ENCODE measurements around the gene TSPAN12.

Gene TSPAN12

DNA sequence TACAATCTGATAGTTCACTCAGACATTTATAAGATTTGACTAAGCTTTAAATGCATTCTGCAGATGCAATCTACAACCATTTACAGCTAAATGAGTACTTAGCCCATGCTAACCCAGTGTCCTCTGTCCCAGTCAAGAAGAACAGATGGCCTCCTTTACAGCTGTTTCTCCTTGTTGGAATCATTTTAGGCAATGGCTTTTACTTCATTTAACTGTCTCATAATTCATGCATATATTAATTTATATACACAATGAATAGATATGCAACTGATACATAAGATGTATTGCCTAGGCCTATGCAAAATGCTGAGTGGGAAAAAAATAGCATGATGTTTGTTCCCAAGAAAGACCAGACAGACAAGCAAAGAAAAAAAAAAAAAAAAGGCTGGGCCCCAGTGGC, 82.2 kb downstream of the TSPAN12 start:
- no peak overlapping the region for H3K27ac ChIP-seq (ENCODE audit: low read depth, low read length)
- no peak overlapping the region for H3K4me3 ChIP-seq (ENCODE audit: low read depth in 1 of 5, low read length in 5 of 5)
- no peak overlapping the region for H3K9ac ChIP-seq (ENCODE audit: low read length in 5 of 5)
- no peaks in the 10 kb centered on the region for H3K27me3 ChIP-seq (ENCODE audit: control insufficient read depth in 5 of 5, insufficient read depth in 4 of 5, low read length in 5 of 5)
- no peaks in the 10 kb centered on the region for H3K36me3 ChIP-seq (ENCODE audit: control insufficient read depth in 5 of 5, insufficient read depth in 5 of 5, low read length in 5 of 5)
- no peaks in the 10 kb centered on the region for H3K4me1 ChIP-seq (ENCODE audit: control insufficient read depth in 5 of 5, insufficient read depth in 5 of 5, low read length in 5 of 5)
- no peaks in the 10 kb centered on the region for H3K9me3 ChIP-seq (ENCODE audit: control insufficient read depth in 5 of 5, low read length in 5 of 5)

DNA sequence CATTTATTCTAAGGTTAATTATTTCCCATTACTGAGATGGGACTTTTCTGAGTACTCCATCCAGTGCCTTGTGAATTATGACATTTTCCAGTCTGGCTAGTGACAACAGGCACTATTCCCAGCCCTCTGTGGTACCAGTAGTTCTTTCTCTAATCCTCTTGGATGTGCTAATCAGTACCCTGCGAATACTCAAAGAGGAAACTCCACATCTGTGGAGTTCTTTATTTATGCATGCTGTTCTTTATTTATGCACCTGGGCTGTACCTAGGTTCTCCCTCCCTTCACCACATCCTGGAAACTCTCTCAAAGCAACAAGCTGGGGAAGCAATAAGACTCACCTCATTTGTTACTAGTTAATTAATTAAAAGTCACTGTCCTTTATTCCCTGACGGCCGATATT, 83.5 kb downstream of the TSPAN12 start:
- Histone ChIP-seq H3K4me3 (ENCODE audit: low read depth in 1 of 5, low read length in 5 of 5) (no peak overlapping the region), H3K9ac (ENCODE audit: low read length in 5 of 5) (no peak overlapping the region), H3K36me3 (ENCODE audit: control insufficient read depth in 5 of 5, insufficient read depth in 5 of 5, low read length in 5 of 5) (no peaks in the 10 kb centered on the region), H3K9me3 (ENCODE audit: control insufficient read depth in 5 of 5, low read length in 5 of 5) (no peaks in the 10 kb centered on the region), H3K27me3 (ENCODE audit: control insufficient read depth in 5 of 5, insufficient read depth in 4 of 5, low read length in 5 of 5) (no peaks in the 10 kb centered on the region), H3K4me1 (ENCODE audit: control insufficient read depth in 5 of 5, insufficient read depth in 5 of 5, low read length in 5 of 5) (no peaks in the 10 kb centered on the region), H3K27ac (ENCODE audit: low read depth, low read length) (no peak overlapping the region)

DNA sequence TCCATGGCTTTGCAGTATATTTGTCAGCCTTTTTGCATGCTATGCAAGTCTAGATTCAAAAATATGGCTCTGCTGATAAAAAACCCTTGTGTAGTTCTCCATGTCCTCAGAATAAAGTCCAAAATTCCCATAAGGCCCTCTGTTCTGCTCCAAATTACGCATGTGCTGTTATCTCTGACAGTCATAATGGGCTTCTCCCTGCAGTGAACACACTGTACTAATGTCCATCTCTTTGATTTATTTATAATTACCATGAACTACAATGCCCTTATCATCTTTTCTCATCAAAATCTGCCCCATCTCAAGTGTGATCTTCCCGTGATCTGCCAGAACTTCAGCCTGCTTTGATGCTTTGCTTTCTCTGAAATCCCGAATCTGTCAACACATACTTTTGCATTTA, 87.7 kb downstream of the TSPAN12 start:
- H3K4me1 ChIP-seq (ENCODE audit: control insufficient read depth in 5 of 5, insufficient read depth in 5 of 5, low read length in 5 of 5), result no peaks in the 10 kb centered on the region
- H3K4me3 ChIP-seq (ENCODE audit: low read depth in 1 of 5, low read length in 5 of 5), result no peak overlapping the region
- no peaks in the 10 kb centered on the region for H3K9me3 ChIP-seq (ENCODE audit: control insufficient read depth in 5 of 5, low read length in 5 of 5)
- no peak overlapping the region for H3K27ac ChIP-seq (ENCODE audit: low read depth, low read length)
- H3K27me3 ChIP-seq (ENCODE audit: control insufficient read depth in 5 of 5, insufficient read depth in 4 of 5, low read length in 5 of 5), result no peaks in the 10 kb centered on the region
- no peak overlapping the region for H3K9ac ChIP-seq (ENCODE audit: low read length in 5 of 5)
- no peaks in the 10 kb centered on the region for H3K36me3 ChIP-seq (ENCODE audit: control insufficient read depth in 5 of 5, insufficient read depth in 5 of 5, low read length in 5 of 5)

DNA sequence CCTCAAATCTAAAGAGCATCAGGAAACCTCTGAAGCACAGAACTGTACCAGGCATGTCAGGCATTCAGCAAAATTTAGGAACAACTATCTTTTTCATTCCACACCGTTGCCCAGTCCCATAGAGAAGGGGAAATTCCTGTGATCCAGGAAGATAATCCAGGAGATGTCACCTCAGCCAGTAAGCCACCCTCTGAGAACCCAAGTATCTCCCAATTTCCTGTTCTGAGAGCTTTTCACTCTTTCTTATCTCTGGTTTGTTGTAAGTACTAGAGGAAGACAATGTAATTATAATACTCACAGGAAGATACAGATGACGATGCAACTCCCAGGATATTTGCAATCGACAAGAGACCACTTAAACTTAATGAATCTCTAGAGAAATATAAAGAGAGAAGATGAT, 97.1 kb downstream of the TSPAN12 start:
- no peak overlapping the region for H3K27ac ChIP-seq (ENCODE audit: low read depth, low read length)
- no peaks in the 10 kb centered on the region for H3K36me3 ChIP-seq (ENCODE audit: control insufficient read depth in 5 of 5, insufficient read depth in 5 of 5, low read length in 5 of 5)

DNA sequence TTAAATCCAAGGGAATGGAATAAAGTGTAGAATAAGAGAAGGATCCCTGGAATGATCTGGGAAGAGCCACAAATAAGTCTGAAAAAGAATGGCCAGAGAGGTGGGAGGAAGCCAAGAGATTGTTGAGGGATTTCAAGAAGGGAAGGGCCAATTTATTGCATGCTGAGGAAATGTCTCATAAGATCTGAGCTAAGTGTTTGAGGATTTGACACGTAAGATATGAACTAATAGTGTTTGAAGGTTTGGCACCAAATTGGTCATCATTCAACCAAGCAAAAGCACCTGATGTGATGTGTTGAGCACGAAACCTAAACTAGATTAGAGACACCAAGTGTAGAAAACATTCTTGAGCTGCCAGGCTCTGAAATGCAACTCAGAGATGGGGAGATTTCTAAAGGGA, 97.9 kb downstream of the TSPAN12 start:
- Histone ChIP-seq H3K4me1 (ENCODE audit: control insufficient read depth in 5 of 5, insufficient read depth in 5 of 5, low read length in 5 of 5) (no peaks in the 10 kb centered on the region), H3K27me3 (ENCODE audit: control insufficient read depth in 5 of 5, insufficient read depth in 4 of 5, low read length in 5 of 5) (no peaks in the 10 kb centered on the region), H3K27ac (ENCODE audit: low read depth, low read length) (no peak overlapping the region), H3K4me3 (ENCODE audit: low read depth in 1 of 5, low read length in 5 of 5) (no peak overlapping the region), H3K9me3 (ENCODE audit: control insufficient read depth in 5 of 5, low read length in 5 of 5) (no peaks in the 10 kb centered on the region), H3K36me3 (ENCODE audit: control insufficient read depth in 5 of 5, insufficient read depth in 5 of 5, low read length in 5 of 5) (no peaks in the 10 kb centered on the region), H3K9ac (ENCODE audit: low read length in 5 of 5) (no peak overlapping the region)

More for the DNA sequence above, 97.1 kb downstream of the TSPAN12 start:
- Histone ChIP-seq H3K4me1 (ENCODE audit: control insufficient read depth in 5 of 5, insufficient read depth in 5 of 5, low read length in 5 of 5) (no peaks in the 10 kb centered on the region), H3K27me3 (ENCODE audit: control insufficient read depth in 5 of 5, insufficient read depth in 4 of 5, low read length in 5 of 5) (no peaks in the 10 kb centered on the region), H3K9me3 (ENCODE audit: control insufficient read depth in 5 of 5, low read length in 5 of 5) (no peaks in the 10 kb centered on the region), H3K4me3 (ENCODE audit: low read depth in 1 of 5, low read length in 5 of 5) (no peak overlapping the region), H3K9ac (ENCODE audit: low read length in 5 of 5) (no peak overlapping the region)

DNA sequence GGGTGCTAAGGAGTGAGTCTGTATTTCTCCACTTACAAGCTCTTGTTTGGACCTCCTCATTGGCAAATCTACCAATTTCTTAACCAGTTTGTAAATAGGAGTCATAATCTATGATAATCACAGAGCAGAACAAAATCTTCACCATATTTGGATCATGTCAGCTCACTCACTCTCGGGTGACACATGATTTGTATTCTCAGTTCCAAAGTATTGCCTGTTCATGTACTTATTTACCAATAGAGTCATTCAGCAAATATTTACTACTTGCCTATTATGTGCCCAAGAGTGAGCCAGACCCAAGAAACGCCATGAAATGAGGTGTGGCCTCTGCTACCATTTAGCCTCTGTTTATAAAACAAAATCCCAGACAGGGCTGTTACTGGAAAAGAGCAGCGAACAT, 114.8 kb downstream of the TSPAN12 start:
- H3K27ac ChIP-seq (ENCODE audit: low read depth, low read length), result no peak overlapping the region
- no peak overlapping the region for H3K4me3 ChIP-seq (ENCODE audit: low read depth in 1 of 5, low read length in 5 of 5)
- peaks cover 0 to 9% (median 0%) of the 10 kb centered on the region in 5 donors for H3K4me1 ChIP-seq (ENCODE audit: control insufficient read depth in 5 of 5, insufficient read depth in 5 of 5, low read length in 5 of 5)
- H3K36me3 ChIP-seq (ENCODE audit: control insufficient read depth in 5 of 5, insufficient read depth in 5 of 5, low read length in 5 of 5), result peaks cover 0 to 5% (median 0%) of the 10 kb centered on the region in 5 donors
- H3K9me3 ChIP-seq (ENCODE audit: control insufficient read depth in 5 of 5, low read length in 5 of 5), result no peaks in the 10 kb centered on the region
- no peak overlapping the region for H3K9ac ChIP-seq (ENCODE audit: low read length in 5 of 5)
- no peaks in the 10 kb centered on the region for H3K27me3 ChIP-seq (ENCODE audit: control insufficient read depth in 5 of 5, insufficient read depth in 4 of 5, low read length in 5 of 5)

DNA sequence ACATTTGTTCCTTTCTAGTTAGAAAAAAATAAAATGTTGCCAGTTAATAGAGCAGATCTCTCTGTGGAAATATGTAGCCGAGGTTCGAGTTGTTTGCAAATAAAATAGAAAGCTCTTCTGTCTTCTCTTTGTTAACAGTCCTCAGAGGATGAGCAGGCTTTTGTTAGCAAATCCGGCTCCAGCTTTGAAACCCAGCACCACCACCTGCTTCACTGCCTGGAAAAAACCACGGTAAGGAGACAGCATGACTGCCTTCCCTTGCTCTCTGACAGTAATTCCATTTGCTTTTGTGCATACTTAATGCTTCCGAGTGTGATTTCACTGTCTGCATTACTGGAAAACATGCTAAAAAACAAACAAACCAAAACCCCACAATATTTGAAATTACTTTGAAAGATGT, 115.6 kb downstream of the TSPAN12 start:
- H3K27me3 ChIP-seq (ENCODE audit: control insufficient read depth in 5 of 5, insufficient read depth in 4 of 5, low read length in 5 of 5), result no peaks in the 10 kb centered on the region
- no peak overlapping the region for H3K27ac ChIP-seq (ENCODE audit: low read depth, low read length)
- no peak overlapping the region for H3K9ac ChIP-seq (ENCODE audit: low read length in 5 of 5)
- no peak overlapping the region for H3K4me3 ChIP-seq (ENCODE audit: low read depth in 1 of 5, low read length in 5 of 5)
- peaks cover 0 to 9% (median 0%) of the 10 kb centered on the region in 5 donors for H3K4me1 ChIP-seq (ENCODE audit: control insufficient read depth in 5 of 5, insufficient read depth in 5 of 5, low read length in 5 of 5)
- peaks cover 0 to 5% (median 0%) of the 10 kb centered on the region in 5 donors for H3K36me3 ChIP-seq (ENCODE audit: control insufficient read depth in 5 of 5, insufficient read depth in 5 of 5, low read length in 5 of 5)
- no peaks in the 10 kb centered on the region for H3K9me3 ChIP-seq (ENCODE audit: control insufficient read depth in 5 of 5, low read length in 5 of 5)

DNA sequence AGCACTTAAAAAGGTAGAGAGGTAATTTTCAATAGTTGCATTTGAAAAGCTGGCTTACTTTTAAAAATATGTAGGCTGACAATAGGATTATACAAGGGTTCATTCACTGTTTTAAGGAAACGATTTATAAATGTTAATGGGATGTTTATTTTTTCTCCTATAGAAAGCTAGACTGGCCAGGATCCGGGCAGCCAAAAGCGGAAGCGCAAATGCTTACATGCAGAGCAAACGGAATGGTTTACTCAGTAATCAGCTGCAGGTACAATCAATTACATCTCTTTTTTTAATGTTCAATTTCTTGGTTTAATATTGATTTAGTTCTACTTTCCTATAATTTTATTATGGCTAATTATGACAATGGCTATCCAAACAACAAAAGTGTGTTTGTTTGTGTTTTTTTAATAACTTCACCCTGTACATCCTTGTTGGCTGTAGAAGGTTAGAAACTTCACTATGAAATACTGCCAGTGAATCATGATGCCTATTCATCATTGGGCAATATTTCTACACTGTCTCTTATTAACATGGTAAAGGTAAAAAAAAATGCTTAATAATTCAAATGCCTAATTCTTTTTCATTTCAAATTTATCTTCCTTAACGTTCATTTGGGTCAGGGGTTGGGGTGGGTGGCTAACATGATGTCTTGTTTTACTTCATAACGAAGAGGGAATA, 116.4 kb downstream of the TSPAN12 start:
- Histone ChIP-seq H3K36me3 (ENCODE audit: control insufficient read depth in 5 of 5, insufficient read depth in 5 of 5, low read length in 5 of 5) (peaks cover 0 to 5% (median 0%) of the 10 kb centered on the region in 5 donors), H3K4me3 (ENCODE audit: low read depth in 1 of 5, low read length in 5 of 5) (no peak overlapping the region), H3K27me3 (ENCODE audit: control insufficient read depth in 5 of 5, insufficient read depth in 4 of 5, low read length in 5 of 5) (no peaks in the 10 kb centered on the region), H3K4me1 (ENCODE audit: control insufficient read depth in 5 of 5, insufficient read depth in 5 of 5, low read length in 5 of 5) (peaks cover 0 to 9% (median 0%) of the 10 kb centered on the region in 5 donors), H3K9ac (ENCODE audit: low read length in 5 of 5) (no peak overlapping the region), H3K9me3 (ENCODE audit: control insufficient read depth in 5 of 5, low read length in 5 of 5) (no peaks in the 10 kb centered on the region), H3K27ac (ENCODE audit: low read depth, low read length) (no peak overlapping the region)

DNA sequence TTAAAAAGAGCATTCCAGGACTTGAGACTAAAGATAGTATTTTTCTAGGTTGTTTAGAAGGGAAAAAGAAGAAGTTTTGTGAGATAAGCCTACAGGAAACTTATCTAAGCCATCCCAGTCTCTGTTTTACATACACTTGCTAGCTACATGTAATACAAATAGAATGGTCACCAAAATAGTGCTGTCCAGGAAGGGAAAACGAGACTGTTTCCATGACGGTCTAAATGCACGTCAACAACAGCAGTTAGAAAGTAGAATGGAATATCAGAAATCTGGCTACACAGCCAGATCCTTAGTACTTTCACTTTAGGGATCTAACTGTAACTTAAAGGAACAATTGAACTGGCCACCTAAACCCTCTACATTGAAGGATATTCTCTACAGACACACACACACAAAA, 117.6 kb downstream of the TSPAN12 start:
- Histone ChIP-seq H3K27ac (ENCODE audit: low read depth, low read length) (no peak overlapping the region), H3K4me3 (ENCODE audit: low read depth in 1 of 5, low read length in 5 of 5) (peak overlapping the region; percentile 34 to 67 (median 54)), H3K4me1 (ENCODE audit: control insufficient read depth in 5 of 5, insufficient read depth in 5 of 5, low read length in 5 of 5) (peaks cover 0 to 14% (median 0%) of the 10 kb centered on the region in 5 donors), H3K9ac (ENCODE audit: low read length in 5 of 5) (peak overlapping the region in 2 of 5 donors; percentile 5 to 35), H3K27me3 (ENCODE audit: control insufficient read depth in 5 of 5, insufficient read depth in 4 of 5, low read length in 5 of 5) (no peaks in the 10 kb centered on the region), H3K9me3 (ENCODE audit: control insufficient read depth in 5 of 5, low read length in 5 of 5) (no peaks in the 10 kb centered on the region), H3K36me3 (ENCODE audit: control insufficient read depth in 5 of 5, insufficient read depth in 5 of 5, low read length in 5 of 5) (no peaks in the 10 kb centered on the region)

DNA sequence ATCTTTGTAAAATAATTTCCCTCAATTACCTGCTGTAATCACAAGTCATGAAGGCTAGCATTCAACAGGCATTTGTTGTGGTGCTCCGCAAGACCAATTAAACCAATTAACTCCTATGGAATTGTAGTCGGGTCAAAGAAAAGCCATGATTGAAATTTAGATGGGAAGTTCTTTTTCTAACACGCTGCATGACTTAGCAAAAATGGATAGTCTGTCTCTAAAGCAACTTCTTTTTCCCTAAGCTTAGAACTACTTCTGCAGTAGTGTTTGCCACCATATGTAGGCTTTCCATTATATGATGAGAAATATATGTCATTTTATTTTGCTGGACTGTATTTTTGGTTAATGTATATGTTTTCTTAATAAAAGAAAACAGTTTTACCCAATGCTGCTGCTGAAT, 119.1 kb downstream of the TSPAN12 start:
- H3K36me3 ChIP-seq (ENCODE audit: control insufficient read depth in 5 of 5, insufficient read depth in 5 of 5, low read length in 5 of 5), result no peaks in the 10 kb centered on the region
- no peak overlapping the region for H3K9ac ChIP-seq (ENCODE audit: low read length in 5 of 5)
- H3K9me3 ChIP-seq (ENCODE audit: control insufficient read depth in 5 of 5, low read length in 5 of 5), result no peaks in the 10 kb centered on the region
- H3K4me3 ChIP-seq (ENCODE audit: low read depth in 1 of 5, low read length in 5 of 5), result no peak overlapping the region
- H3K27ac ChIP-seq (ENCODE audit: low read depth, low read length), result no peak overlapping the region
- H3K27me3 ChIP-seq (ENCODE audit: control insufficient read depth in 5 of 5, insufficient read depth in 4 of 5, low read length in 5 of 5), result no peaks in the 10 kb centered on the region
- H3K4me1 ChIP-seq (ENCODE audit: control insufficient read depth in 5 of 5, insufficient read depth in 5 of 5, low read length in 5 of 5), result peaks cover 0 to 14% (median 0%) of the 10 kb centered on the region in 5 donors
